ENCODE results near the gene ALOX5. TPM values are rescaled to one million over a fixed set of nuclear protein-coding genes. Genes with fewer than 3 reads are reported as not detected.

Gene ALOX5
- total and polyA plus RNA-seq, 10 of the 15 experiments (the other 5 are each of a cell fraction or from before 2014, with no cell fraction given) = 0.43 to 102 (median 34.2) TPM

DNA sequence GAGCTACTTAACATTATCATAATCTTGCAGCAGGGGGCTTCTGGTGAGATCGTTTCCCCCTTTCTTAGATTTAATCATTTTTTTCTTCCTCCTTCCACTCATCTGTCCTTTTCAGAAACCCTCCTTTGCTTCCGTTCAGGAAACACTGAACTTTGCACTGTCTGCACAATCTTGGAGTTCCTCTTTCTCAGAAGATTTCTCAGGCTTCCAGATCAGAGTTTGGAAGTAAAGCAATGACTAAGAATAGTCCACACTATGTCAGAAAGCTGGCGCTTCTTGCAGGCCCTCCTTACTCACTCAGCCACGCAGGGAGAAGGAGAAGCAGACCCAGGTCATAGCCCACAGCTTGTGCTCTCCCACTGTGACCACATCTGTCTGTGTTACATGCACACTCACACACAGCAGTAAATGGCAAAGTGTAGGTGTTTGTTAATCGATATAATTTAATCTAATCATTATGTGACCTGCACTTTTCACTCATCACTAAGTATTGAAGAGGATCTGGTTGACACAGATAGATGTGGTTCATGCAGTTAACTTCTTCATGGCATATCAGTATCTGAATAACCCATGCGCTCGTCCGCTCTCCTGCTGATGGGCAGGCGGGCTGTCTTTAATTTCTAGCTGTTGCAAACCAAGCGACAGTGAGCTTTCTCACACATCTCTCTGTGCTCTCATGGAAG, 30.2 kb downstream of the ALOX5 start:
- ChIA-PET RAD21 (ENCODE audit: unreplicated experiment) (no interaction called here), SMC1A (ENCODE audit: uncharacterized antibody, unreplicated experiment) (no interaction called here), POLR2A (no interaction called here), CTCF (interaction anchor here (1.2 kb wide), 1 partner anchor 154 kb away, joined by 4 read pairs; no protein-coding TSS in a partner anchor)
- intact Hi-C loops (cut with micrococcal nuclease; ENCODE audit: unreplicated experiment) = no loop called here
- H3K79me2 ChIP-seq (ENCODE audit: control insufficient read depth, insufficient read depth, low read length) = no peaks in the 10 kb centered on the region; the same call in 1 of the 2 replicates
- no peak overlapping the region for H2AFZ ChIP-seq (ENCODE audit: control insufficient read depth, low read depth, low read length)
- no peaks in the 10 kb centered on the region for H4K20me1 ChIP-seq (ENCODE audit: control insufficient read depth, insufficient read depth)
- no peak overlapping the region for H3K4me2 ChIP-seq (ENCODE audit: control insufficient read depth, insufficient read depth)
- FAIRE-seq = no peak
- H3K27me3 ChIP-seq (replicated peaks in 1 of 2; ENCODE audit: control insufficient read depth in 2 of 2, insufficient read depth in 2 of 2, low read length in 1 of 2) = no peaks in the 10 kb centered on the region
- no peak overlapping the region for H3K27ac ChIP-seq (ENCODE audit: control insufficient read depth, insufficient read depth)
- no TSS peak for BruUV-seq (replicated peaks)
- DNase-seq (ENCODE audit: low read depth, low spot score) = no peak
- no peak overlapping the region for H3K9ac ChIP-seq (ENCODE audit: control insufficient read depth, insufficient read depth, low read length)
- WGBS (ENCODE audit: insufficient coverage, insufficient replicate concordance, low lambda C conversion rate, missing lambda C conversion rate) = 63% methylated on average over 10 of the region's 10 CpGs
- no peaks in the 10 kb centered on the region; the same call in 2 of the 3 replicates for H3K9me3 ChIP-seq (replicated peaks; ENCODE audit: control insufficient read depth, insufficient read depth, low read length)
- ATAC-seq = peak; percentile 48
- no peak overlapping the region for H3K4me3 ChIP-seq
- in situ Hi-C loops (cut with MboI) = no loop called here
- H3K36me3 ChIP-seq (ENCODE audit: control insufficient read depth in 2 of 2, insufficient read depth in 2 of 2, low read length in 1 of 2) = no peaks in the 10 kb centered on the region; a peak in 1 of 4 replicates
- peaks cover 4% of the 10 kb centered on the region; the same call in 1 of the 2 replicates for H3K4me1 ChIP-seq (ENCODE audit: control insufficient read depth, insufficient read depth, low read length)
- TF ChIP-seq ATF2 (IDR thresholded peaks at IDR 0.05; ENCODE audit: low read length) (no peak), YBX1 (IDR thresholded peaks at IDR 0.05) (no peak), ESRRA (IDR thresholded peaks at IDR 0.05; ENCODE audit: low read length) (no peak), RELA (IDR thresholded peaks at IDR 0.05; ENCODE audit: borderline replicate concordance, partially characterized antibody) (no peak), HDAC6 (IDR thresholded peaks at IDR 0.05; ENCODE audit: unreplicated experiment) (no peak), ZBED1 (IDR thresholded peaks at IDR 0.05; ENCODE audit: borderline replicate concordance) (no peak), SRF (IDR thresholded peaks at IDR 0.05; ENCODE audit: low read depth in 2 of 2, low read length in 2 of 2) (no peak), IKZF2 (IDR thresholded peaks at IDR 0.05) (no peak), RFX5 (IDR thresholded peaks at IDR 0.05; ENCODE audit: low read depth, low read length) (no peak), TBL1XR1 (IDR thresholded peaks at IDR 0.05; ENCODE audit: low read depth, low read length) (no peak), ZBTB4 (CRISPR knock-in tag; IDR thresholded peaks at IDR 0.05) (no peak), PAX5 (IDR thresholded peaks at IDR 0.05; ENCODE audit: borderline replicate concordance, low read depth, low read length) (peak; percentile 58; the same call in 1 of the 2 replicates)
- TF ChIP-seq, protein P1, sequence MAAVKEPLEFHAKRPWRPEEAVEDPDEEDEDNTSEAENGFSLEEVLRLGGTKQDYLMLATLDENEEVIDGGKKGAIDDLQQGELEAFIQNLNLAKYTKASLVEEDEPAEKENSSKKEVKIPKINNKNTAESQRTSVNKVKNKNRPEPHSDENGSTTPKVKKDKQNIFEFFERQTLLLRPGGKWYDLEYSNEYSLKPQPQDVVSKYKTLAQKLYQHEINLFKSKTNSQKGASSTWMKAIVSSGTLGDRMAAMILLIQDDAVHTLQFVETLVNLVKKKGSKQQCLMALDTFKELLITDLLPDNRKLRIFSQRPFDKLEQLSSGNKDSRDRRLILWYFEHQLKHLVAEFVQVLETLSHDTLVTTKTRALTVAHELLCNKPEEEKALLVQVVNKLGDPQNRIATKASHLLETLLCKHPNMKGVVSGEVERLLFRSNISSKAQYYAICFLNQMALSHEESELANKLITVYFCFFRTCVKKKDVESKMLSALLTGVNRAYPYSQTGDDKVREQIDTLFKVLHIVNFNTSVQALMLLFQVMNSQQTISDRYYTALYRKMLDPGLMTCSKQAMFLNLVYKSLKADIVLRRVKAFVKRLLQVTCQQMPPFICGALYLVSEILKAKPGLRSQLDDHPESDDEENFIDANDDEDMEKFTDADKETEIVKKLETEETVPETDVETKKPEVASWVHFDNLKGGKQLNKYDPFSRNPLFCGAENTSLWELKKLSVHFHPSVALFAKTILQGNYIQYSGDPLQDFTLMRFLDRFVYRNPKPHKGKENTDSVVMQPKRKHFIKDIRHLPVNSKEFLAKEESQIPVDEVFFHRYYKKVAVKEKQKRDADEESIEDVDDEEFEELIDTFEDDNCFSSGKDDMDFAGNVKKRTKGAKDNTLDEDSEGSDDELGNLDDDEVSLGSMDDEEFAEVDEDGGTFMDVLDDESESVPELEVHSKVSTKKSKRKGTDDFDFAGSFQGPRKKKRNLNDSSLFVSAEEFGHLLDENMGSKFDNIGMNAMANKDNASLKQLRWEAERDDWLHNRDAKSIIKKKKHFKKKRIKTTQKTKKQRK (IDR thresholded peaks at IDR 0.05; ENCODE audit: low read depth, low read length) = no peak
- TF ChIP-seq, protein P2, sequence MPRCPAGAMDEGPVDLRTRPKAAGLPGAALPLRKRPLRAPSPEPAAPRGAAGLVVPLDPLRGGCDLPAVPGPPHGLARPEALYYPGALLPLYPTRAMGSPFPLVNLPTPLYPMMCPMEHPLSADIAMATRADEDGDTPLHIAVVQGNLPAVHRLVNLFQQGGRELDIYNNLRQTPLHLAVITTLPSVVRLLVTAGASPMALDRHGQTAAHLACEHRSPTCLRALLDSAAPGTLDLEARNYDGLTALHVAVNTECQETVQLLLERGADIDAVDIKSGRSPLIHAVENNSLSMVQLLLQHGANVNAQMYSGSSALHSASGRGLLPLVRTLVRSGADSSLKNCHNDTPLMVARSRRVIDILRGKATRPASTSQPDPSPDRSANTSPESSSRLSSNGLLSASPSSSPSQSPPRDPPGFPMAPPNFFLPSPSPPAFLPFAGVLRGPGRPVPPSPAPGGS (IDR thresholded peaks at IDR 0.05; ENCODE audit: borderline replicate concordance, insufficient read depth, low read depth, low read length, poor library complexity, severe bottlenecking) = no peak
